Kidney capillary endothelial cell (primary cell): ENCODE measurements around the gene SLC48A1.
"Not testable (repeated sequence)": the region's sequence is repeated elsewhere in the genome, so short reads cannot be mapped to it uniquely, and the experiment has no call there.

ENCODE experiments used
- DNase-seq: peaks from one replicate; pipeline ENCODE4 v3.0.0-alpha.2; 2018; ENCODE audit warnings: low spot score

Gene SLC48A1

DNA sequence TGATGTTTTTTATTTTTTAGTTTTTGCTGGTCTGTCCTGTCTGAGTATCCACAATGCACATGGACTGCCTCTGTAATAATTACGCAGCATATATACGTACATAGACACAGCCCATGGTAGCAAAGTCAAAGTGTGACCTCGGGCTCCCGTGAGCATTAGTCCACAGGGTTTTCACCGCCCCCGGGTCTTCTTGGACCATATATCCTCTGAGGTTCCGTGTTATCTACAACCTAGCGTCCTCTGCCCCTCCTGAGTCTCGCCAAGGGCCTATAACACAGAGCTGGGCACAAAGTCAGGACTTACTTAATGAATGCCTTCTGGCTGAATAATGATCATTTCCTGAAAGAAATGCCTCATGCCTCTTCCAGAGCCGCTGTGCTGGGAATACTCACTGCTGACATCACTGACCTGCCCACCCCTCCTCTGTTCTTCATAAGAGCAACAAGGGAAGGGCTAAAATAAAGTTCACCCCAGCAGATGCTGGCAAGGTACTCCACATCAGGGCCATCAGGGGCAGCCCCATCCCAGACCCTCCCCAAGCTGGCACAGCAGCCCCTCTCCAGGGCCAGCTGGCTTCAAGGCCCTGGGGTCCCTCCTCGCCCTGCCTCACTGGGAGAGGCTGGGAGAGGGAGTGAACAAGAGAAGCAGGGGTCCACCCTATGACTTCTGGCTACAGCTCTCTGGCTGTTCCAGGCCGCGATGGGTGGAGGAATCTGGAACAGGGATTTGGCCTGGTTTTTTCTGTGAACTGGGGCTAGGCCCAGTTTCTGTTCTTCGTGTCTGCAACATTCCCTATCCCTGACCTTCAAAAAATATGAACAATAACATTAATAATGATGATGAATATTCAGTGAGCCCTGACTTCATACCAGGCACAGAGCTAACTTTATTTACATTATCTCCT is 38.8 kb downstream of the SLC48A1 start:
- DNase-seq, result no peak

DNA sequence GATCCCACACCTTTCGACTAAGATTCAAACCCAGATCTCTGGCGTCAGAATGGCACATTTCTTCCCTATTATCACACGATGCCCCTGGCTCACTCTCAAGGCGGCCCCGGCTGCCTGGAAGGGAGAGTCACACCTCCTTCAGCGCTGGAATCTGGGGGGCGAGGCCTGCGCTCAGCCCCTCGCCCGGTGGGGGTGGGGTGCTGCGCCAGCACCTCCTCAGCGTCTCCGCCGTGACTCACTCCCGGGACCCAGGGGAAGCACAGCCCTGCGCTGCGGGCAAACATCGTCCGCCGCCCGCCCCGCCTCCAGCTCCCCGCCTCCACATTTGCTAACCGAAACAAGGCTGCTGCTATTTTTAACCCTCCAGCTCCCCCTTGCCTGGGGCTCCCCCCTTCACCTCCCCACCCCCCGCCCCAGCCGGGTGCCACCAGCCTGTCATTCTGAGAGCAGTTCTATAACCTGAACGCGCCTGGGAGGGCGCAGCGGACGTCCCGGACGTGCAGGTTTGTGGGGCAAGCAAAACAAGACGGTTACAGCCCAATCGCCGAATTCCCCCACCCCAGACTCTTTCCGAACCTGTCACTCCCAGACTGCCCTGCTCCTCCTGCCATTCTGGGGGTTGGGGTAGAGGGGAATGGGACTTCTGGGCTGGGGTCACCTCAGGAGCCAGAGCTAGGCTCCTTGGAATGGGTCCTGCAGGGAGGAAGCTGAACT is 39.9 kb downstream of the SLC48A1 start:
- DNase-seq, result peak; percentile 87

DNA sequence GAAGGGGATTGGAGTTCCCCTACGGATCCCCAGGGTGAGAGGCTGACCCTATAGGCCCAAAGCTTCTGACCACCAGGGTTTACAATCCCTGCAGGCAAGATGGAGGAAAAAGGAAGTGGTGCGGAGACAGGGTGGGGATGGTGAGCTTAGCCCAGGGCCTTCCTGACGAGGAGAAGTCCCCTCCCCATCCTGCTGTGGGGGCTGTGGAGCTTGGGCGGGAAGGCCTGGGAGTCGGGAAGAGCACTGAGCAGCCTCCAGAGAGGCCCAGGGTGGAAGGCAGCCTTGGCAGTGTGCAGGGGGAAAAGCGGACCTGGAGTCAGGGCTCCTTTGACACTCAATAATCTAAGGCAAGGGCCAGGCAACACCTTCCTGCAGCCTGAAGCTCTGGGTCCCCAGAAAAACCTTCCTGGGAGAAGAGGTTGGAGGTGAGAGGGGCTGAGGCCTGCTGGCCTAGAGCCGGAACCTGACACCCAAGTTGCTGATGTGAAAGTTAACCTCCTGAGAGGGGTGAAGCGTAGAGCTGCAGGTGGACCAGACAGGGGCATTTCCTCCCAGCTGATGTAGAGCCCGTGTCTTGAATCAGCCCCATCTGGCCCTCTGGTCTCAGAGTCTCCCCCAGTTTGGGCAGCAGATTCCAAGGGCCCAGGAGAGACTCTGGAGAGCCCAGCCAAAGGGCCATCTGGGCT is 40.6 kb downstream of the SLC48A1 start:
- DNase-seq, result no peak

DNA sequence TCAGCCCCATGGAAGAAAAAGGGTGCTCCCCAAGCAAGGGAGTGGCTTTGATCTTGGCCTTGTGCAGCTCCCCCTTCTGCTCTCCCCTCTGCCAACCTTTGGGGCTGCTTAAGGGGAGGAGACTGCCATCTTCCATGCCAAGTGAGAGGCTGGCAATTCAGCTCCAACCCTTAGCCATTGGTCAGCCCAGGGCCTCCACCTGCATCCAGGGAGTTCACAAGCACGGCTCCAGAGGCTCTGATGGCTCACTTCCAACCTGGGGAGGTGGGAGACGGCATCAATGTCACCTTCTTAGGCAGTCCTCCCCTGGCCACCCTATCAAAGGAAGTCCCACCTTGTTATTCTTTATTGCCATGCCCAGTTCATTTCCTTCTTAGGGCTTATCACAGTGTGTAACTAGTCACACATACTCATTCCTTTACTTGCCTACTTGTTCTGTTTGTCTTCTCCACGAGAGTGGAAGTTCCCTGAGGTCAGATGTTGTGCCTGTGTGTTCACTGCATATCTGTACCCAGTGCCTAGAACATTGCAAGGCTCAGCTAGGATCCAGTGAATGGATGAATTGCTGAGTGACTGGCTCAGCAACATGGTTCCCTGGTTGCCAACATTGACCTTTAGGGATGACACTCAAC is 41.6 kb downstream of the SLC48A1 start:
- DNase-seq, result no peak

DNA sequence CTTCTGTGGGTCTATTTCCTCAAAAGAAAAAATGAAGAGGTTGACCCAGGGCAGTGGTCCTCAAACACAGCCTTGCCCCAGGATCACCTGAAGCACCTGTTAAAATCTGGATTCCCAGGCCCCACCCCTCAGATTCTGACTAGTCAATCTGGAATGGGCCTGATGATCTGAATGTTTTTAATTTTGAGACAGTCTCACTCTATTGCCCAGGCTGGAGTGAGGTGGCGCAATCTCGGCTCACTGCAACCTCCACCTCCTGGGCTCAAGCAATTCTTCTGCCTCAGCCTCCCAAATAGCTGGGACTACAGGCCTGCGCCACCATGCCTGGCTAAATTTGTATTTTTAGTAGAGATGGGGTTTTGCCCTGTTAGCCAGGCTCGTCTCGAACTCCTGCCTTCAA is 42.4 kb downstream of the SLC48A1 start:
- not testable (repeated sequence) for DNase-seq

DNA sequence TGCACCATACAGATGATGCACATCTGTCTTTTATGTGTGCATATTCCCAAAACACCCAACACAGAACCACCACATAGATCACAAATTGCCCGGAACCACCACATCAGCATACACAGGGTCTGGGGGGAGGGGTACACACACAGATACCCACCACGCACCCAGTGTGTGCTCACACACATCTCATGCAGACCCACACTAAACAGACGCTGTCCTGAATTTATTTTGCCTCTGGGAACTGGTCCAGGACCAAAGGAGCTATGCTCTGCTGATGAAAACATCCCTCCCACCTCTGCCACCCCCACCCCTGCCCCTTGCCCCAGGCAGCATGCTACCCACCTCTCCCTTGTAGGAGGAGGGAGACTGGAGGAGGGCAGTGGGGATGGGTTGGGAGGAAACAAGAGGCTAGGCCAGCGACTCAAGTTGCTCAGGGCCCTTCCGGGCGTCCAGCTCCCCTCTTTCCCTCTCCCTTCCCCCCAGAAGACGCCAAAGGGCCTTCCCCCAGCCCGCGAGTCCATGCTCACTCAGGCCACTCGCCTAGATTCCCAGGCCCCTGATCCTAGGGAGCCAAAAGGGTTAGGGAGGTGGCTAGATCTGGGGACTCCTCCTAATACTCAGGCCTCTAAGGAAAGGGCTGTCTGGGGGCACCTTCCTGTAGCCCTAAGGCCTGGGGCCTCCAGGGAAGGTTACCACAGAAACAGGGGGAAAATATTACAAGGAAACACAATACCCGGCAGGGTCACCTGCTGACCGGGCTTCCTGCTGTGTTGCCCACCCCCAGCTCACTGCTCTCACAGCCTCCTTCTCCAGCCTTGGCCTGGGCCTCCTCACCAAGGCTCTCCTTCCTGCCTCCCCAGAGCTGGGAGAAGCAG is 43.6 kb downstream of the SLC48A1 start:
- peak; percentile 81 for DNase-seq

DNA sequence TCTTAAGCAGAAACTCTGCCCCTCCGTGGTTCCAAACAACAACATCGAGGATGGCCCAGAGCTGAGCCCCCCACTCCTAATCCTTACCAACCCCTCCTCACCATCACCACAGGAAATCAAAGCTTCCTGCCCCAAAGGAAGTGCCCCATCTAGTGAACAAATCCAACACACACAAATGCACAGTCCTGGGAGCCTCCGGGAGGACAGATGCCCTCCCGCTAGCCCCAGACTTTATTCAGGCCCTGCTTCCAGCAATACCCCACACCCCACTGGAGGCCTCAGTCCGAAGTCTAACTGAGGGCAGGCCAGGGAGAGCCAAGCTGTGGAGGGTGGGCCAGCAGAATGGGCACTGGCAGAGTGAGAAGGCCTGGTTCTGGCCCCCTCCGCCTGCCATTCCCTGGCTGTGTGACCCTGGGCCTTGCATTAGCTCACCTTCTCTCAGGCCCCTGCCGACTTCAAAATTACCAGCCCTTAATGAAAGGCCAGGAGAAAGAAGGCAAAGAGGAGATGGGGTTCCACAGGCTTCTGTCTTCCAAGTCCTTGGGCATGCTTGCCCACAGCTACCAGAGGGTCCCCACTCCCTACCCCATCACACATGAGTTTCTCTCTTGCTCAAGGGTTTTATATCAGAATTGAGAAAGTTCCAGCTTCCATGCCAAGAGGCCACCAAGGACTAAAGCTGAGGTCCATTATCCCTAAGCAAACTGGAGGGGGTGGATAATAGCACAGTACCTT is 44.4 kb downstream of the SLC48A1 start:
- no peak for DNase-seq

DNA sequence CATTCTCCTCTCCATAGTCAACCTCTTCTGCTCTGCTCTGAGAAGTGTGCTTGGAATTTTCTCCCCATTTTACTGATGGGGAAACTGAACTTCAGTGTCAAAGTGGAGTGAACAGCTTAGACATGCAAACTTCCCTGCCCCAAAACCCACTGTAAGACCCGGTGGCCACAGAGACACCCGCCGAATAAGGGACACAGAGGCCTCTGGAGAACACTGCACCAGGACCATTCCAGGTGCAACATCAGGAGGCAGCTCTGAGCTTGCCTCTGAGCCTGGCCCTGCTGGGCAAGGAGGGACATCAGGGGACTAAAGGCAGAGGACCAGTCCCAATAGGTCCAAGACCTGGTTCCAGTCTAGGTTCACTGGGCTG is 45.0 kb downstream of the SLC48A1 start:
- DNase-seq, result no peak

DNA sequence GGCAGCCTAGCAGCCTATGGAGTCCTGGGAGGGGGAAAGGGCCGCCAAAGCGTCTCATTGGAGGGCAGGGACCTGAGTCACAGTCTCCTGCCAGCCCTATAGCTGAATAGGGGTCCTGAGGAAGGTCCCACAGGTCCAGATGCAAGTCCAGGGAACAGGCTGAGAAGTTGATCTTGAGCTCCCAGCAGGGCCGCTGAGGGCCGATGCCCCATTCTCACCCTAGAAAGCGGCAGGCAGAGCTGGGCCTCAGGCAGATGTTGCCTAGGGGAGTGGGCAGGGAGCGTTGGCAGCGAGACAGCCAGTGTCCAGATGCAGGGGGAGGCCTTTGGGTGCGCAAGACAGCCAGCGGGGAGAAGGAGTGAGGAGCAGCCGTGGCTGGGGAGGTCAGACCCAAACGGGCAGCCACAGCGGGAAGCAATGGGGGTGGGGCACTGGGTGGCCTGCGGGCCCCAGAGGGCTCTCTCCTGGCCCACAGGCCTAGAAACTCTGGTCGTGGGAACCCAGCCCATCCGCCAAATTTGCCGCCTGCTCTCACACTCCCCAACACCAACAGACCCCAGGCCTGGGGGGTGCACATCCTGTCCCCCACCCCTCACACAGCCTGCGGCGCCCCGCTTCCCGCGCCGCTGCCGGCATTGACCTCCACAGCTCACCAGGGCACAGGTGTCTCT is 45.6 kb downstream of the SLC48A1 start:
- DNase-seq, result no peak

DNA sequence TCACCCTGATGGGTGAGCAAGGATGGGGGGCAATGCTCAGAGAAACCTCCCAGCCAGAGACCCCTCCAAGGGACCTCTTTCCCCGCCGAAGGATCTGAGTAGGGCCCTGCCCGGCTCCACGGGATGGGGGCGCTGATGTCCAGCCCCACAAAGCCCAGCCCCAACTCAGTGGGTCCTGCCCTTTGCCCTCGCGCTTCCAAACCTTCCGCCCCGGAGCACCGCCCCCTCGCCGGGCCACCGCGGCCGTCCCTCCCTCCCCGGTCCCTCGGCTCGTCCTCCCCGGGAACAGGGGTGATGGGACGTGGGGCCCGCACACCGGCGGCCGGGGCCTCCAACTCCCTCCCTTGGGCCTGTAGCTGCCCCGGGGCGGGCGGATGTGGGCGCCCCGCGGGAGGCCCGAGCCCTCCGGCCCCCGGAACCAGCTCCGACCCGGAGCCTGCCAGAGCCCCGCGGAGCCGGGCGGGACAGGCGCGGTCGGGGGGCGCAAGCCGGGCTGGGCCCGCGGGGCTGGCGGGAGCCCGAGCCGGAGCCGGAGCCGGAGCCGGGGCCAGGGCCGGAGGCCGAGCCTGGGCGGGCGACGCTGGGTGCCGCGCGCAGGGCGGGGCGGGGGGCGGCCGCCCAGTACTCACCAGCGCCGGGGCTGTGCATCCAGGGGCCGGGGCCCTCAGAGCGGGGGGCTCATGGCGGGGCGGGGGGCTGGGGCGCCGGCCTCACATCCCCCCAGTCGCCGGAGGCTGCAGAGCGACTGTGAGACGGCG is 46.3 kb downstream of the SLC48A1 start:
- no peak for DNase-seq

DNA sequence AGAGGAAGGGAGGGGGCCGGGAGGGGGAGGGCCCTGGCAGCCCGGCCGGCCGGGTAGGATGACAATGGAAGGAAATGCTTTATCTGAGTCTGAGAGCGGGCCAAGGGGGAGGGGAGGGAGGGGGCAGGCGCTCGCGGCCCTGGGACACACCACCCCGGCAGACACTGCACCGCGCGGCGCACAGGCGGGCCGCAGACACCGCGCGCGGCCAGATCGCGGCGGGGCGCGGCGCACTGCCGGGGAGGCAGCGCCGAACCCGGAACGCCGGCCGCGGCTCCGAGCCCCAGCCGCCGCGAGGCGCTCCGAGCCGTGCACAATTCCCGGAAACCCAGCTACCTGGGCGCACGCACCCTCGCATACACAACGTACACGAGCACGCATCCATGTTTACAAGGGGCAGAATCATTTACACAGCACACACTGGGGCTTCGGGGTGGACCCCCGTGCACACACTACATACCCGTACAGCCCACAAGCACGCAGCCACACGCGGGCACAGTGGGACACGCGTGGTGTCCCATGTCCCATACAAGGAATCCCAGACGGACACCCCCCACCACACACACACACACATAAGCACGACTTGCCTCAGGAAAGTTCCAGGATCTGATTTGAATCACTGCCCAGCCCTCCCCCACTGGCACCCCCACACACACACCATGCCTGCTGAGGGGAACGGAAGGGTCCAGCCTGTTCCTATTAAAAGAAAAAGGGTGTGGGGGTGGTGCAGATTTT is 47.0 kb downstream of the SLC48A1 start, which contains the start of gene HDAC7:
Gene HDAC7, minus strand, starts transcription at position 8 of the 735 bp plus-strand sequence. CDS start 118 bp downstream, outside the sequence.
- peak; percentile 85 for DNase-seq

DNA sequence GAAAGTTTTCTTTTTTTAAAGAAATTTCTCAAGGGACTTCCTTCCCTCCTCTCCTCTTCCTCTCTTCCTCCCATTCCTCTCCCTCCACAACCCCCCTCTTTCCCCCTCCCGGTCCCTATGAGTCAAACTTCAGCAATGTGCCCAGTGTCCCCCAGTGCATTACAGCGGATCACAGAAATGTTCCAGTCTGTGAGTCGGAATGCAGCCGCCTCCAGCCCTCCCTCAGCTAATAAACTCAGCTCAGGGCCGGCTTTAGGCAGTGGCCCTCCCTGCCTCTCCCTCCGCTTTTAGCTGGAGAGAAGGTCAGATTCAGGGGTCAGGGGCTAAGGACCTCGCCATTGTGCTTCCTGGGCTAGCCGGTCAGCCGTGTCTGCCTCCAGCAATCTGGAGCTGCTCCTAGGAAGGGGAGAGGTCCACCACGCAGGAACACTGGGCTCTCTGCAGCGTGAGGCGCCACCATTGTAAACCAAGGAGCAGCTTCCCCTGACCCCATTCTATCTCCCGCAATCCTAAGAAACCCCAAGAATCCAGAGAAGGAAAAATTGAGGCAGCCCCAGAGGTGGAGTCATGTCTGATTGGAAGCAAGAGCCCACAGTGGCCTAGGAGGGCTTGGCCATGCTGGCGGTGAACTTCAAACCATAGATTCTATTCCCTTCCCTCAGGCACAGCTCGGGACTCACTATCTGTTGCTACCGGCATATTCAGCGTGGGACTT is 47.8 kb downstream of the SLC48A1 start:
- DNase-seq, result peak; percentile 92

DNA sequence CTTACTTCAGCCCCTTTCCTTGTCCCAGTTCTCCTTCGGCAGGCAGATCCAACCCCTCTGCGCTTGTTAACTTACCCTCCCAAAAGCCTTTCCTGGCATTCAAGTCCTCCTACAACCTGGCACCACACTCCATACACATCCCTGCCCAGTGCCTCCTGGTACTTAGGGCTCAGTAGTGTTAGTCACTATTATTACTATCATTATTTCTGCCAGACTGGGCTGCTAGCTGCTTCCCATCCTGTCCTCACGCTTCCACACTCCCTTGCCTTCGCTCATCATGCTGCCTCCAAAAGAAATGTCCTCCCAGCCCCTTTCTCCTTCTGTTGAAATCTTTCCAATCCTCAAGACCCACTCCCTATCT is 48.3 kb downstream of the SLC48A1 start:
- DNase-seq, result no peak

DNA sequence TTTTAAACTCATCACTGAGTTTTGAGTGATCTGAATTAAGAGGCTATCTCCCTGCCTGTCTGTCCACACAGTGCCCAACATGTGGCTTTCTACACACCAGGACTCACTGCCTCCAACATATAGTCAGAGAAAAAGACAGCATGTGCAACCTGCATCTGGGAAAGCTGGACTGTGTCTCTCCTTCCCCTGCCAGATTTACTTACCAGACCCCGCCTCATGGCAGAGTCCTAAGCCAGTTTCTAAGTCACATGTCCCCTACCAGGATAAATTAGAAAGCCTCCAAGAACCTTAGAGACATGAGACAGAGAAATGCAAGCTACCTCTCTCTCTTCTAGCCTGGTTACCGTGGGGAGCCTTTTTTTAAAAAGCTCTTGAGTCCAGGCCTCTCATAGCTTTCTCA is 49.4 kb downstream of the SLC48A1 start:
- no peak for DNase-seq

DNA sequence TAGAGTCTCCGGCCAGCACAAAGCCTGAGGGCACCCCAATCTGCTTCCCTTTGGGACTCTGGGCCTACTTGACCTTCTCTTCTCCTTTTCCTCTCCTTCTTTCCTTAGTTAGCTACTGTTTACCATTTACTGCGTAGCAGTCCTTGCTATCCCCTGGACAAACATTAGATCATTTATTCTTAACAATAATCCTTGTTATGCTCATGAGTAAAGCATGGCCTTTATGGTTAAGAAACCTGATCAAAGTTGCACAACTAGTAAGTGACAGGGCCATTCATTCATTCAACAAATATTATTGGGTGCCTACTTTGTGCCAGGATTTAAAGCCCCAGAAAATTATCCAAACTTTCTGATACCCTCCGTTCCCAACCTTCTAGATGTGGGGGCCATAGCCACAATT is 49.8 kb downstream of the SLC48A1 start:
- DNase-seq, result no peak

DNA sequence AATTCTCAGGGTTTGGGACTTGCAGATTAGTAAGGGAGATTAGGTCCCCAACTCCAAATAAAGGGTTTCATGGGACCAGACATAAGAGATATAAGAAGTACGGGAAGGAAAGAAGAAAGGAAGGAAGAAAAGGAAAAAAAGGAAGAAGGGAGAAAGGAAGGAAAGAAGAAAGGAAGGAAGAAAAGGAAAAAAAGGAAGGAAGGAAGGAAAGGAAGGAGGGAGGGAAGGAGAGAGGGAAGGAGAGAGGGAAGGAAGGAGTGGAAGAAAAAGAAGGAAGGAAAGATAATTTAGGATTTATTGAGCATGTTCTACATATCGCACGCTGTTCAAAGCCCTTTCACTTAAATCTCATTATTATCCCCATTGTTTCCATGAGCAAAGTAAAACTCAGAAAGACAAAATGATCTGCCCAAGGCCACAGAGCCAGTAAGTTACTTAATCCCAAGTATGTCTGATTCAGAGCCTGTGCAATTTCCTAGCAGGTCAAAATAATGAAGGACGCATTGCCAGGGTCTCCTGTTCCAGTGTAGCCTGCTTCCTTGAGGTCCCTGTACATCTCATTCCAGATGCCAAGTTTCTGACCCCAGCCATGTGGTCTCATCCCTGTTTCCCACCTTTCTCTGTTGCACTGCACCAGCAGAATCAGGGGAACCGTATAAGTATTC is 50.5 kb downstream of the SLC48A1 start:
- DNase-seq, result no peak

DNA sequence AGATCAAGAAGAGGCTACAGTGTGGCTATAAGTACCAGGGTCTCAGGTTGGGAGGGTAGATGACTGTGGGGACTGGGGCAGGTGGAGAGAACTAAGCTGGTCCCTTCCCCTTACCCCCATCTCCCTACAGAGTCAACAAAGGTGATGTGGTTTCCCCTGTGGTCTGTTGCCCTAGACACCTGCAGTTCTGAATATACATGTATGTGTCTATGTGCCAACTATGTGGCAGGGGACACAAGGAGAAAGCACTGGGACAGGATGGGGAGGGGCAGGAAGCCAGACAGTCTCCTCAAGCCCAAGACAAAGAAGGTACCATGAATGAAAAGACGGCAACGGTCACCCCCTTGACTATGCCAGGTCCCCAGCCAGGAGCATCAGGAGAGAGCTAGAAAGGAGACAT is 51.2 kb downstream of the SLC48A1 start:
- no peak for DNase-seq
